DOHH2 (cell line): ENCODE measurements around the gene GNG8.

ENCODE experiments used
- H3F3A ChIP-seq: fragments of 200-600 bp; sonication (generic), shearing (Covaris generic); 2 replicates; pipeline ENCODE4 v1.6.0; 2016; ENCODE audit warnings: antibody characterized with exemption, mild to moderate bottlenecking; ENCODE audit not compliant: control insufficient read depth, insufficient read depth
- H3K27ac ChIP-seq: fragments of 200-600 bp; sonication (generic); 2 replicates; pipeline ENCODE4 v1.5.1; 2014; ENCODE audit warnings: low read depth, mild to moderate bottlenecking, low read length, moderate library complexity
- H3K27me3 ChIP-seq: fragments of 200-600 bp; sonication (generic); 2 replicates; pipeline ENCODE4 v1.6.1; 2014; ENCODE audit warnings: mild to moderate bottlenecking, low read length, mixed read lengths; ENCODE audit not compliant: control insufficient read depth
- H3K36me3 ChIP-seq: fragments of 200-600 bp; sonication (generic); 2 replicates; pipeline ENCODE4 v1.6.1; 2014; ENCODE audit warnings: mild to moderate bottlenecking, low read length, moderate library complexity, mixed read lengths; ENCODE audit not compliant: control insufficient read depth
- H3K4me1 ChIP-seq: fragments of 200-600 bp; sonication (generic); 2 replicates; pipeline ENCODE4 v1.6.1; 2014; ENCODE audit warnings: mild to moderate bottlenecking, low read length, mixed read lengths; ENCODE audit not compliant: control insufficient read depth
- H3K4me2 ChIP-seq: fragments of 200-600 bp; sonication (generic); 2 replicates; pipeline ENCODE4 v1.6.0; 2014; ENCODE audit warnings: mild to moderate bottlenecking, low read length, moderate library complexity
- H3K4me3 ChIP-seq: fragments of 200-600 bp; sonication (generic); 2 replicates; pipeline ENCODE4 v1.5.1; 2014; ENCODE audit warnings: mild to moderate bottlenecking, low read length, mixed read lengths
- H3K79me2 ChIP-seq: fragments of 200-600 bp; sonication (generic); 2 replicates; pipeline ENCODE4 v1.6.1; 2014; ENCODE audit warnings: mild to moderate bottlenecking, low read length, mixed read lengths; ENCODE audit not compliant: control insufficient read depth
- H3K9me2 ChIP-seq: fragments of 200-600 bp; sonication (generic); replicated peaks from 2 replicates; pipeline ENCODE4 v1.6.1; 2014; ENCODE audit warnings: mild to moderate bottlenecking, low read length, mixed read lengths; ENCODE audit not compliant: control insufficient read depth
- H3K9me3 ChIP-seq: fragments of 200-600 bp; sonication (generic); 2 replicates; pipeline ENCODE4 v1.6.1; 2014; ENCODE audit warnings: antibody characterized with exemption, low read length, mixed read lengths; ENCODE audit not compliant: control insufficient read depth, insufficient read depth
- H4K20me1 ChIP-seq: fragments of 200-600 bp; sonication (generic); 2 replicates; pipeline ENCODE4 v1.6.0; 2014; ENCODE audit warnings: low read depth, mild to moderate bottlenecking, antibody characterized with exemption, low read length, moderate library complexity; ENCODE audit not compliant: control insufficient read depth, insufficient read depth
- CTCF ChIP-seq: fragments of 200-600 bp; sonication (generic); IDR thresholded peaks from one replicate; pipeline ENCODE4 v1.5.1; 2014; ENCODE audit warnings: antibody characterized with exemption, mild to moderate bottlenecking, low read depth, low read length; ENCODE audit not compliant: poor library complexity, severe bottlenecking
- EZH2phosphoT487 ChIP-seq: fragments of 200-600 bp; sonication (generic); IDR thresholded peaks from 2 replicates; pipeline ENCODE4 v1.6.1; 2017; ENCODE audit warnings: borderline replicate concordance, mild to moderate bottlenecking, antibody characterized with exemption, low read length, moderate library complexity, mixed read lengths

GNG8 gene

GRCh38 chr19:46607448-46607841 is 28.6 kb downstream of the GNG8 start:
- Histone ChIP-seq H3F3A (peaks cover 10% of the 10 kb centered on the region), H3K27ac (no peak overlapping the region), H3K9me2 (no peaks in the 10 kb centered on the region), H3K9me3 (no peaks in the 10 kb centered on the region), H3K79me2 (peaks cover 36% of the 10 kb centered on the region), H3K27me3 (no peaks in the 10 kb centered on the region), H3K36me3 (peaks cover 81% of the 10 kb centered on the region), H3K4me1 (peaks cover 33% of the 10 kb centered on the region), H4K20me1 (peaks cover 17% of the 10 kb centered on the region), H3K4me3 (no peak overlapping the region), H3K4me2 (no peak overlapping the region)
- no peak for TF ChIP-seq CTCF

DNA sequence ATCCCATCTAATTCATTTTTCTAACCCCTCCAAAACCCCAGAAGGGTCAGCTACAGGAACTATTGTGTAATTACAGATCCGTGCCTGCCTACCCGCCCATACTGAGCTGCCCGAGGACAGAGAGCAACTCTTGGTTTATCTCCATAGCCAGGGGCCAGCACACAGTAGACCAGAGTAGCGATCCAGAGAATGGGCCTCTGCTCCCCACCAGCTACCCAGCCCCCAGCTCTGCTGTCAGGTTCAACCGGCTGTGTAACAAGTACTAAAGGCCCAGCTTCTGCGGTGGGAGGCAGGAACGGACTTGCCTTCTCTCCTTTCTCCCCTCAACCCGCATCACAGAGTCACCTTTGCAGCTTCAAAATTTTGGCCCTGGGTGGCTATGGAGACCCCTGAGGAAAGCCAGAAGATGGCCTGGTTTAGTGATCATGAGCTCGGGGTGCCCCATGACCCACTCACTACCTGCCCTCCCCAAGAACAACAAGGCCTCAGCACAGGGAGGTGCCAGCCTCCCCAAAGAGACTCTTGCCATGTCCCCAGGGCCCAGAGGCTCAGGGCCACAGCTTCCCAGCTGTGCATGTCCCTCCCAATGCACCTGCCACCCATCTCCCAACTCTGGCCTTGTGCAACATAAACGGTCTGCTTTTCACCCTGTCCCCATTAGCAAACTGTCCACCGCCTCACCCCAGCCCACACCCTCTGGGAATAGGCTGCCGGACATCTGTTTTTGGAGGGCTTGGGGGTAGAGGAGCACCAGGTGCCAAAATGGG is 29.1 kb downstream of the GNG8 start:
- H3K4me2 ChIP-seq, result no peak overlapping the region
- peaks cover 10% of the 10 kb centered on the region for H3F3A ChIP-seq
- H3K27me3 ChIP-seq, result no peaks in the 10 kb centered on the region
- H3K79me2 ChIP-seq, result peaks cover 41% of the 10 kb centered on the region
- no peak overlapping the region for H3K27ac ChIP-seq
- no peaks in the 10 kb centered on the region for H3K9me3 ChIP-seq
- no peak overlapping the region for H3K4me3 ChIP-seq
- peaks cover 86% of the 10 kb centered on the region for H3K36me3 ChIP-seq
- H3K4me1 ChIP-seq, result peaks cover 30% of the 10 kb centered on the region
- H3K9me2 ChIP-seq, result no peaks in the 10 kb centered on the region
- TF ChIP-seq CTCF, result no peak
- no peak for TF ChIP-seq EZH2phosphoT487
- peaks cover 21% of the 10 kb centered on the region for H4K20me1 ChIP-seq

DNA sequence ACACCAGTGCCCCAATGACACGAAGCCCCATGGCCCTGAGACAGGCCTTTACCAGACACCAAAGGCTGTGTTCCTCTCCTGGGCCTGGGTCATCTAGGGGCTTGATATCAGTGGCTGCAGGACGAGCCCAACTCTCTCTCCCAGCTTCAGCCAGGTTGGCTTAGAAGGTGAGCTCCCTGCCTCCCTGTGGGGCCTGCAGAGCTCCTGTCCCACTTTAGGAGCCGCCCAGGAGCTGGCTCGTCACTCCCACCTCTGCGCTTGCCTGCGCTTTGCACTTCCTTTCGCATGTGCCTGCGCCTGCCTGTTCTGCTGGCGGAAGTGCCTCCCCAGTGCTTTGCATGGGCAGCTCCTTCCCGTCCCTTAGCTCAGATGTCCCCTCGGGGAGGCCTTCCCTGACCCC is 30.0 kb downstream of the GNG8 start:
- Histone ChIP-seq H3K36me3 (peaks cover 90% of the 10 kb centered on the region), H3K9me3 (no peaks in the 10 kb centered on the region), H3F3A (peaks cover 3% of the 10 kb centered on the region; the same call in 1 of the 2 replicates), H3K79me2 (peaks cover 48% of the 10 kb centered on the region), H4K20me1 (peaks cover 21% of the 10 kb centered on the region), H3K4me2 (no peak overlapping the region), H3K27ac (no peak overlapping the region), H3K4me1 (peaks cover 22% of the 10 kb centered on the region), H3K27me3 (no peaks in the 10 kb centered on the region), H3K9me2 (no peaks in the 10 kb centered on the region), H3K4me3 (no peak overlapping the region)
- TF ChIP-seq CTCF (no peak), EZH2phosphoT487 (no peak)
